GOT3 (cell line): ENCODE measurements around the gene TERB2.
A peak's percentile ranks its signal among the peaks of the same experiment; 100 is the strongest.
"Not testable (repeated sequence)": the region's sequence is repeated elsewhere in the genome, so short reads cannot be mapped to it uniquely, and the experiment has no call there.

ENCODE experiments used
- DNase-seq: peaks from one replicate; lab custom pipeline; 2025; ENCODE audit warnings: mixed read lengths; lab: John Stamatoyannopoulos, UW

The TERB2 gene

GRCh38 chr15:45003731-45004410 lies 47.4 kb downstream of the TERB2 start:
- DNase-seq: not testable (repeated sequence)

GRCh38 chr15:45004590-45005175 lies 48.2 kb downstream of the TERB2 start:
- DNase-seq: not testable (repeated sequence)

GRCh38 chr15:45009046-45009445 lies 52.6 kb downstream of the TERB2 start:
- DNase-seq: no peak

- not testable (repeated sequence) for DNase-seq
Observed at GRCh38 chr15:45015114-45015513, 58.6 kb downstream of the TERB2 start.

GRCh38 chr15:45020222-45020900 lies 63.9 kb downstream of the TERB2 start:
- DNase-seq: not testable (repeated sequence)

GRCh38 chr15:45020901-45021259 lies 64.4 kb downstream of the TERB2 start:
- DNase-seq: not testable (repeated sequence)

- DNase-seq: no peak
Observed at GRCh38 chr15:45021348-45021747, 64.9 kb downstream of the TERB2 start.

GRCh38 chr15:45022871-45023658 lies 66.6 kb downstream of the TERB2 start, which contains the start of gene SORD:
Gene SORD, plus strand, starts transcription at chr15:45023195. Its CDS starts 89 bp downstream, at chr15:45023284.
- DNase-seq: peak; percentile 52

- DNase-seq: no peak
Observed at GRCh38 chr15:45023659-45024225, 67.3 kb downstream of the TERB2 start.

GRCh38 chr15:45024649-45025048 lies 68.2 kb downstream of the TERB2 start:
- not testable (repeated sequence) for DNase-seq

GRCh38 chr15:45025627-45026026 lies 69.1 kb downstream of the TERB2 start:
- not testable (repeated sequence) for DNase-seq

GRCh38 chr15:45026651-45027190 lies 70.2 kb downstream of the TERB2 start:
- no peak for DNase-seq

- no peak for DNase-seq
Observed at GRCh38 chr15:45027220-45027619, 70.7 kb downstream of the TERB2 start.
